HepG2 (cell line): ENCODE data around the gene PRDX5. TPM values are rescaled to one million over a fixed set of nuclear protein-coding genes. Genes with fewer than 3 reads are reported as not detected.

Source experiments
- ATAC-seq: fragments of 200-7000 bp; cut with Tn5 transposase; 3 replicates; pipeline ENCODE4 v1.9.1; 2020; ENCODE audit warnings: mild to moderate bottlenecking, moderate library complexity
- BruUV-seq: library from RNA; stranded (reverse); fragments of 400-500 nt; replicated peaks from 2 replicates; lab custom pipeline; 2021; lab: Mats Ljungman, UMichigan
- CTCF ChIA-PET: fragments of 300-600 bp; formaldehyde crosslinking; extraction: SDS; loops from one replicate; lab custom pipeline; 2021; ENCODE audit warnings: low total read pairs, inconsistent platforms, low intra/inter-chr PET ratio; lab: Yijun Ruan, JAX
- POLR2A ChIA-PET: fragments of 350-600 bp; sonication (Branson Sonifier 250); formaldehyde crosslinking; loops from one replicate; lab custom pipeline; 2020; ENCODE audit warnings: antibody characterized with exemption, inconsistent platforms; lab: Yijun Ruan, JAX
- DNase-seq: peaks from one replicate; pipeline ENCODE4 v3.0.0-alpha.2; 2015; ENCODE audit warnings: low spot score
- FAIRE-seq: peaks from 3 replicates; lab custom pipeline; 2011; peaks lifted over from hg19 to GRCh38; lab: Jason Lieb, UNC
- H2AFZ ChIP-seq: one replicate; pipeline ENCODE4 v1.6.1; 2011; ENCODE audit warnings: low read length, inconsistent platforms
- H3K27ac ChIP-seq: fragments of 300-600 bp; 3 replicates; pipeline ENCODE4 v1.8.0; 2011; ENCODE audit warnings: mixed run types, mild to moderate bottlenecking, mixed read lengths, low read length, inconsistent platforms; ENCODE audit not compliant: insufficient read depth; ENCODE audit errors: extremely low read length
- H3K27me3 ChIP-seq, 2 experiments: fragments of 200-600 bp in 1 of 2; 2 replicates in 1 of 2; 3 replicates in 1 of 2; pipeline versions ENCODE4 v1.6.0 to v1.8.0; 2011; ENCODE audit warnings: low read length in 2 of 2, mild to moderate bottlenecking in 2 of 2, moderate library complexity in 2 of 2, inconsistent platforms in 1 of 2; ENCODE audit not compliant: insufficient read depth in 2 of 2, control insufficient read depth in 1 of 2
- H3K36me3 ChIP-seq, 2 experiments: fragments of 200-600 bp in 1 of 2; replicated peaks in 1 of 2; 2 replicates in 1 of 2; 3 replicates in 1 of 2; pipeline versions ENCODE4 v1.5.1 to v1.8.0; 2011; ENCODE audit warnings: low read length in 2 of 2, inconsistent platforms in 1 of 2; ENCODE audit not compliant: insufficient read depth in 2 of 2, control insufficient read depth in 1 of 2
- H3K4me1 ChIP-seq: 2 replicates; pipeline ENCODE4 v1.5.1; 2012; ENCODE audit warnings: low read length, inconsistent platforms; ENCODE audit not compliant: insufficient read depth
- H3K4me2 ChIP-seq: 2 replicates; pipeline ENCODE4 v1.6.0; 2011; ENCODE audit warnings: low read depth, low read length, inconsistent platforms
- H3K4me3 ChIP-seq, 3 experiments: fragments of 200-600 bp in 1 of 3; sonication (generic), shearing (Covaris generic) in 1 of 3; replicated peaks in 1 of 3; 2 replicates each; pipeline ENCODE4 v1.5.1; 2011 to 2016; ENCODE audit warnings: low read length in 3 of 3, inconsistent platforms in 2 of 3, low read depth in 2 of 3, mild to moderate bottlenecking in 2 of 3, control low read depth in 1 of 3, mixed read lengths in 1 of 3; ENCODE audit not compliant: insufficient read depth in 1 of 3
- H3K79me2 ChIP-seq: one replicate; pipeline ENCODE4 v1.6.1; 2011; ENCODE audit warnings: low read length, inconsistent platforms; ENCODE audit not compliant: insufficient read depth
- H3K9ac ChIP-seq: 2 replicates; pipeline ENCODE4 v1.6.0; 2011; ENCODE audit warnings: mild to moderate bottlenecking, low read depth, low read length, inconsistent platforms; ENCODE audit not compliant: insufficient read depth
- H3K9me3 ChIP-seq: 2 replicates; pipeline ENCODE4 v1.5.1; 2012; ENCODE audit warnings: mild to moderate bottlenecking, low read length
- H4K20me1 ChIP-seq: 2 replicates; pipeline ENCODE4 v1.6.0; 2011; ENCODE audit warnings: inconsistent platforms, mild to moderate bottlenecking, low read length, moderate library complexity; ENCODE audit not compliant: insufficient read depth
- DDIT3 ChIP-seq: sonication (generic); formaldehyde crosslinking; IDR thresholded peaks from 2 replicates; pipeline ENCODE4 v1.4.0; 2020; ENCODE audit warnings: mild to moderate bottlenecking, missing genetic modification reagents
- JUND ChIP-seq: sonication (generic); formaldehyde crosslinking; IDR thresholded peaks from 2 replicates; pipeline ENCODE4 v1.8.0; 2022; ENCODE audit warnings: mild to moderate bottlenecking, missing genetic modification reagents
- MED1 ChIP-seq: sonication (generic); formaldehyde crosslinking; IDR thresholded peaks from 2 replicates; pipeline ENCODE4 v1.4.0; 2020; ENCODE audit warnings: missing genetic modification reagents
- ZNF17 ChIP-seq: sonication (generic); formaldehyde crosslinking; IDR thresholded peaks from 2 replicates; pipeline ENCODE4 v1.5.0; 2020; ENCODE audit warnings: mild to moderate bottlenecking, missing genetic modification reagents
- ZNF362 ChIP-seq: sonication (generic); formaldehyde crosslinking; IDR thresholded peaks from 2 replicates; pipeline ENCODE4 v1.4.0; 2020; ENCODE audit warnings: missing genetic modification reagents, mild to moderate bottlenecking, borderline replicate concordance
- WGBS: methylation state at CpG from one replicate; pipeline ENCODE4 v1.1.6; 2017; ENCODE audit warnings: low lambda C conversion rate; 5-methylcytosine and 5-hydroxymethylcytosine counted together
- in situ Hi-C: cut with HindIII; loops from 2 replicates; pipeline ENCODE4 v1.10.0; 2017; ENCODE audit warnings: low pct_unique_long_range_greater_than_20kb; ENCODE audit not compliant: extremely low pct_ligation_motif_present
- intact Hi-C: fragments of 100-400 bp; cut with micrococcal nuclease; formaldehyde crosslinking; loops from one replicate; pipeline ENCODE4 v1.10.0; 2022; ENCODE audit not compliant: unreplicated experiment
- polyA plus RNA-seq, 8 experiments: library from polyadenylated mRNA; depleted of rRNA in 3 of 8; stranded (reverse) in 7 of 8; unstranded in 1 of 8; fragments of >200 nt; fragmentation: Illumina TruSeq in 4 of 8; extraction: Trizol in 4 of 8; gene quantifications; 2 replicates each; pipeline versions ENCODE4 v1.2.1 to v1.2.3, GENCODE V29; 2011 to 2016; ENCODE audit warnings: low read depth in 4 of 8, missing spikeins in 1 of 8, mixed read lengths in 1 of 8; ENCODE audit not compliant: insufficient read depth in 1 of 8
- total RNA-seq, 5 experiments: library from RNA; depleted of rRNA; stranded (reverse); fragments of >200 nt; fragmentation: Illumina TruSeq; extraction: Trizol; gene quantifications; 2 replicates each; pipeline ENCODE4 v1.2.3, GENCODE V29; 2016; ENCODE audit warnings: low read depth in 1 of 5
- TF ChIP-seq, protein P1 (sequence below): sonication (generic); formaldehyde crosslinking; IDR thresholded peaks from 2 replicates; pipeline ENCODE4 v1.4.0; 2020; ENCODE audit warnings: missing genetic modification reagents
- TF ChIP-seq, protein P2 (sequence below): sonication (generic); formaldehyde crosslinking; IDR thresholded peaks from 2 replicates; pipeline ENCODE4 v1.4.0; 2020; ENCODE audit warnings: missing genetic modification reagents
- TF ChIP-seq, protein P3 (sequence below): sonication (generic); formaldehyde crosslinking; IDR thresholded peaks from 2 replicates; pipeline ENCODE4 v1.8.1; 2023; ENCODE audit warnings: mild to moderate bottlenecking, moderate library complexity, missing genetic modification reagents
- TF ChIP-seq, protein P4 (sequence below), 2 experiments: IDR thresholded peaks; 2 replicates each; pipeline ENCODE4 v1.6.1; 2011 to 2012; ENCODE audit warnings: low read length in 2 of 2, borderline replicate concordance in 1 of 2, low read depth in 1 of 2, mild to moderate bottlenecking in 1 of 2, moderate library complexity in 1 of 2

Gene PRDX5
- total and polyA plus RNA-seq, 2 of the 13 experiments (the other 11 are each of a cell fraction or from before 2014, with no cell fraction given) = 215 to 311 TPM

DNA sequence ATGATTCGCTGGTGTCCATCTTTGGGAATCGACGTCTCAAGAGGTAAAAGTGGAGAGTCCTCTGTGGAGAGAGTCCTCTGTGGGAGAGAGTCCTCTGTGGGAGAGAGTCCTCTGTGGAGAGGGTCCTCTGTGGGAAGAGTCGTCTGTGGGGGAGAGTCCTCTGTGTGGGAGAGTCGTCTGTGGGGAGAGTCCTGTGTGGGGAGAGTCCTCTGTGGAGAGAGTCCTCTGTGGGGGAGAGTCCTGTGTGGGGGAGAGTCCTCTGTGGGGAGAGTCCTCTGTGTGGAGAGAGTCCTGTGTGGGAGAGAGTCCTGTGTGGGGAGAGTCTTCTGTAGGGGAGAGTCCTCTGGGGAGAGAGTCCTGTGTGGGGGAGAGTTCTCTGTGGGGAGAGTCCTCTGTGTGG is 3.1 kb downstream of the PRDX5 start:
- Histone ChIP-seq H3K9me3 (no peaks in the 10 kb centered on the region), H3K4me3 (no peak overlapping the region), H4K20me1 (no peaks in the 10 kb centered on the region), H3K36me3 (peaks cover 1 to 18% of the 10 kb centered on the region in 2 experiments; a peak in 2 of 5 replicates), H3K27me3 (no peaks in the 10 kb centered on the region; a peak in 1 of 5 replicates), H2AFZ (no peak overlapping the region), H3K4me2 (no peak overlapping the region), H3K9ac (no peak overlapping the region), H3K79me2 (peaks cover 15% of the 10 kb centered on the region), H3K4me1 (peaks cover 19% of the 10 kb centered on the region), H3K27ac (no peak overlapping the region)
- ChIA-PET CTCF (no interaction called here), POLR2A (no interaction called here)
- no peak for ATAC-seq
- FAIRE-seq = no peak
- TF ChIP-seq, protein P1, sequence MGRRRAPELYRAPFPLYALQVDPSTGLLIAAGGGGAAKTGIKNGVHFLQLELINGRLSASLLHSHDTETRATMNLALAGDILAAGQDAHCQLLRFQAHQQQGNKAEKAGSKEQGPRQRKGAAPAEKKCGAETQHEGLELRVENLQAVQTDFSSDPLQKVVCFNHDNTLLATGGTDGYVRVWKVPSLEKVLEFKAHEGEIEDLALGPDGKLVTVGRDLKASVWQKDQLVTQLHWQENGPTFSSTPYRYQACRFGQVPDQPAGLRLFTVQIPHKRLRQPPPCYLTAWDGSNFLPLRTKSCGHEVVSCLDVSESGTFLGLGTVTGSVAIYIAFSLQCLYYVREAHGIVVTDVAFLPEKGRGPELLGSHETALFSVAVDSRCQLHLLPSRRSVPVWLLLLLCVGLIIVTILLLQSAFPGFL = no peak
- no peak for TF ChIP-seq MED1 (CRISPR knock-in tag)
- TF ChIP-seq ZNF17 (CRISPR knock-in tag) = no peak
- TF ChIP-seq DDIT3 (CRISPR knock-in tag) = no peak
- TF ChIP-seq, protein P2, sequence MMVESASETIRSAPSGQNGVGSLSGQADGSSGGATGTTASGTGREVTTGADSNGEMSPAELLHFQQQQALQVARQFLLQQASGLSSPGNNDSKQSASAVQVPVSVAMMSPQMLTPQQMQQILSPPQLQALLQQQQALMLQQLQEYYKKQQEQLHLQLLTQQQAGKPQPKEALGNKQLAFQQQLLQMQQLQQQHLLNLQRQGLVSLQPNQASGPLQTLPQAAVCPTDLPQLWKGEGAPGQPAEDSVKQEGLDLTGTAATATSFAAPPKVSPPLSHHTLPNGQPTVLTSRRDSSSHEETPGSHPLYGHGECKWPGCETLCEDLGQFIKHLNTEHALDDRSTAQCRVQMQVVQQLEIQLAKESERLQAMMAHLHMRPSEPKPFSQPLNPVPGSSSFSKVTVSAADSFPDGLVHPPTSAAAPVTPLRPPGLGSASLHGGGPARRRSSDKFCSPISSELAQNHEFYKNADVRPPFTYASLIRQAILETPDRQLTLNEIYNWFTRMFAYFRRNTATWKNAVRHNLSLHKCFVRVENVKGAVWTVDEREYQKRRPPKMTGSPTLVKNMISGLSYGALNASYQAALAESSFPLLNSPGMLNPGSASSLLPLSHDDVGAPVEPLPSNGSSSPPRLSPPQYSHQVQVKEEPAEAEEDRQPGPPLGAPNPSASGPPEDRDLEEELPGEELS (CRISPR knock-in tag) = no peak
- TF ChIP-seq, protein P3, sequence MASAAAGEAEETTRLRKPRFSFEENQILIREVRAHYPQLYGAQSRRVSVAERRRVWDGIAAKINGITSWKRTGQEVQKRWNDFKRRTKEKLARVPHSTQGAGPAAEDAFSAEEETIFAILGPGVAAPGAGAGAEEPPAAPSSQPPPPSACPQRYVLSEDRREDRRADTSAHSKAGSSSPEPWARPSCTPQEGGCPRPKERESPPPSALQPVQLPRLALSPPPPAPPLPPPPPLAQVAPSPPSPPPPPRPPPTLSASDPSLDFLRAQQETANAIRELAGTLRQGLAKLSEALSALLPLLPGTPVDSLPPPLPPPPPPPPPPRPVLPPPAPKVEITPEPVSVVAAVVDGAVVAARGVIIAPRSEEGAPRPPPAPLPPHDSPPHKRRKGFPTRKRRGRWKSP (CRISPR knock-in tag) = no peak
- no peak for TF ChIP-seq ZNF362 (CRISPR knock-in tag)
- TF ChIP-seq, protein P4, sequence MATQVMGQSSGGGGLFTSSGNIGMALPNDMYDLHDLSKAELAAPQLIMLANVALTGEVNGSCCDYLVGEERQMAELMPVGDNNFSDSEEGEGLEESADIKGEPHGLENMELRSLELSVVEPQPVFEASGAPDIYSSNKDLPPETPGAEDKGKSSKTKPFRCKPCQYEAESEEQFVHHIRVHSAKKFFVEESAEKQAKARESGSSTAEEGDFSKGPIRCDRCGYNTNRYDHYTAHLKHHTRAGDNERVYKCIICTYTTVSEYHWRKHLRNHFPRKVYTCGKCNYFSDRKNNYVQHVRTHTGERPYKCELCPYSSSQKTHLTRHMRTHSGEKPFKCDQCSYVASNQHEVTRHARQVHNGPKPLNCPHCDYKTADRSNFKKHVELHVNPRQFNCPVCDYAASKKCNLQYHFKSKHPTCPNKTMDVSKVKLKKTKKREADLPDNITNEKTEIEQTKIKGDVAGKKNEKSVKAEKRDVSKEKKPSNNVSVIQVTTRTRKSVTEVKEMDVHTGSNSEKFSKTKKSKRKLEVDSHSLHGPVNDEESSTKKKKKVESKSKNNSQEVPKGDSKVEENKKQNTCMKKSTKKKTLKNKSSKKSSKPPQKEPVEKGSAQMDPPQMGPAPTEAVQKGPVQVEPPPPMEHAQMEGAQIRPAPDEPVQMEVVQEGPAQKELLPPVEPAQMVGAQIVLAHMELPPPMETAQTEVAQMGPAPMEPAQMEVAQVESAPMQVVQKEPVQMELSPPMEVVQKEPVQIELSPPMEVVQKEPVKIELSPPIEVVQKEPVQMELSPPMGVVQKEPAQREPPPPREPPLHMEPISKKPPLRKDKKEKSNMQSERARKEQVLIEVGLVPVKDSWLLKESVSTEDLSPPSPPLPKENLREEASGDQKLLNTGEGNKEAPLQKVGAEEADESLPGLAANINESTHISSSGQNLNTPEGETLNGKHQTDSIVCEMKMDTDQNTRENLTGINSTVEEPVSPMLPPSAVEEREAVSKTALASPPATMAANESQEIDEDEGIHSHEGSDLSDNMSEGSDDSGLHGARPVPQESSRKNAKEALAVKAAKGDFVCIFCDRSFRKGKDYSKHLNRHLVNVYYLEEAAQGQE (IDR thresholded peaks at IDR 0.05; ENCODE audit: borderline replicate concordance in 1 of 2, low read depth in 1 of 2, low read length in 2 of 2) = no peak
- TF ChIP-seq JUND (CRISPR knock-in tag) = no peak
- 94% methylated on average over 5 of the region's 5 CpGs for WGBS
- no TSS peak for BruUV-seq
- DNase-seq = no peak
- in situ Hi-C loops = no loop called here
- intact Hi-C loops = no loop called here
